ENCODE measurements around the gene MMRN1. TPM values are rescaled to one million over a fixed set of nuclear protein-coding genes. Genes with fewer than 3 reads are reported as not detected.

Gene MMRN1
- total RNA-seq, 1 donor from 2014 or later = under 0.01 TPM

DNA sequence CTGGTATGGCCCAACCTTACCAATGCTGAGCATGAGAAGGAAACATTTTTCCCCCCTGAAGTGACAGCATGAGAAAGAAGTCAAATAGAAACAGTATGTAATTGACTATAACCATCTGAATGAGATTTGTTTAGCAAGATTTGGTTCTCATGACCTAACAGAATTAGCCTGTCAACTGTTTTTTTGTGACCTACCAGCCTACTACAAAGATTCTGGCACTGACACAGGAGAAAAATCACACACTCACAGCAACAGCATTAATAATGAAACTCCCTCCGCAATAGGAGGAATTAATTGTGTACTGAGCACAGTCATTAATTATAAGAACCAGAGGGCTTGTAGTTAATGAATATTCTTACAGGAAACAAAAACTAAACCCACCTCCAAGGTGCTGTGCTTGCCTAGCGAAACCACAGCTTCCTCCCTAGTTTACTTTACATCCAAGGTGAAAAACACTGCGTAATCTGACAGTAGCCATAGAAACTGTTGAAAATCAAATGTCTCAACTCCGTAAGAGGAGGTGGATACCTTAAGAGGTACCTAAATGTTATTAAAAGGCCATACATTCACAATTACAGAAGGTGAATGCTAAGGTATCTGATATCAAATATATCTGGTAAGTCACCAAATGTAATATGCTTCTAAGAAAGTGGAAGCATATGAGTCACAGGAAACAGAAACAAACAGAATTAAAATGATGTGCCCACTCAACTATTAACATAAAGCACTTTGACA lies 34.9 kb downstream of the MMRN1 start:
- FAIRE-seq = no peak
- Histone ChIP-seq H3K36me3 (ENCODE audit: control insufficient read depth, insufficient read depth, low read length) (no peaks in the 10 kb centered on the region), H3K4me3 (ENCODE audit: low read depth, low read length) (no peak overlapping the region), H3K27me3 (ENCODE audit: control insufficient read depth, insufficient read depth, low read length) (no peaks in the 10 kb centered on the region)
- DNase-seq (ENCODE audit: low read depth) = peak; percentile 54
- no peak for TF ChIP-seq CTCF (IDR thresholded peaks at IDR 0.05; ENCODE audit: insufficient read depth, low read length, severe bottlenecking)

DNA sequence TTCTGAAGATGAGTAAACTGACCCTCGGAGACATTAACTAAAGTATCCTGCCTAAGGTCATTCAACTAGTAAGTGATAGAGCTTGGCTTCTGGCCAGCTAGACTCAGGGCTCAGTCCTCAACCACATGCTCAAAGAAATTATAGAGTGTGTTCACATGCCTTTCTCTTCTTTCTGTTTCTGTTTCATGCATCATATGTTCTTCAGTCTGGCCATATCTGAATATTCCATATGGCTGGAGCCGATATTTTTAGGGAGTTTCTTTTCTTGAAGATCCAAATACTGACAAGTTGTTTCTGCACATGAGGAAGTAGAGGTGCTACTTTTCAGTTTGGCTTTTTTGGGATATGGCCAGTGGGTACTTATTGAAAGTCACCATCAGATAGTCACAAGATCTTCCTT lies 44.9 kb downstream of the MMRN1 start:
- no peaks in the 10 kb centered on the region for H3K36me3 ChIP-seq (ENCODE audit: control insufficient read depth, insufficient read depth, low read length)
- H3K27me3 ChIP-seq (ENCODE audit: control insufficient read depth, insufficient read depth, low read length) = no peaks in the 10 kb centered on the region
- no peak for FAIRE-seq
- no peak for TF ChIP-seq CTCF (IDR thresholded peaks at IDR 0.05; ENCODE audit: insufficient read depth, low read length, severe bottlenecking)
- no peak overlapping the region for H3K4me3 ChIP-seq (ENCODE audit: low read depth, low read length)
- no peak for DNase-seq (ENCODE audit: low read depth)

DNA sequence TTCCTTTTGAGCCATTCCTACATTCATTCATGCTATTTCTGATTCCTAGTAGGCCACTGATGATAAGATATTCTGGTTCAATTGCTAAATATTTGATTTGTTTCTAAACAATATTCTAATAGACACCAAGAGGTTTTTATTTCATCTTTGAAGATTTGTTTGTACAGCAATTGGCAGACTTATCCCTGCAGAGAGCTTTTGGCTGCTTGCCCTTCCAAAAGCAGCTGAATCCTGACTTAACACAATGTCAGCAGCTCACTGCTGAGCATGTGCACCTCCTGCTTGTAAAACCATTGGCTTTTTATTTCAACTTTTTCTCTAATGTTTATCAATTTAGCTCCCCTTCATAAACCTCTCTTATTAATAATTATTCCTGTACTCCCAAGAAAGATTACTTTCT lies 45.3 kb downstream of the MMRN1 start:
- H3K27me3 ChIP-seq (ENCODE audit: control insufficient read depth, insufficient read depth, low read length) = no peaks in the 10 kb centered on the region
- no peak for FAIRE-seq
- H3K36me3 ChIP-seq (ENCODE audit: control insufficient read depth, insufficient read depth, low read length) = no peaks in the 10 kb centered on the region

GRCh38 chr4:89942811-89943210 lies 48.2 kb downstream of the MMRN1 start:
- H3K36me3 ChIP-seq (ENCODE audit: control insufficient read depth, insufficient read depth, low read length) = no peaks in the 10 kb centered on the region
- TF ChIP-seq CTCF (IDR thresholded peaks at IDR 0.05; ENCODE audit: insufficient read depth, low read length, severe bottlenecking) = no peak
- no peak overlapping the region for H3K4me3 ChIP-seq (ENCODE audit: low read depth, low read length)
- DNase-seq (ENCODE audit: low read depth) (no peak), FAIRE-seq (no peak)
- H3K27me3 ChIP-seq (ENCODE audit: control insufficient read depth, insufficient read depth, low read length) = no peaks in the 10 kb centered on the region

More for the DNA sequence above, 45.3 kb downstream of the MMRN1 start:
- no peak for TF ChIP-seq CTCF (IDR thresholded peaks at IDR 0.05; ENCODE audit: insufficient read depth, low read length, severe bottlenecking)
- no peak for DNase-seq (ENCODE audit: low read depth)
- H3K4me3 ChIP-seq (ENCODE audit: low read depth, low read length) = no peak overlapping the region

- Histone ChIP-seq H3K27me3 (ENCODE audit: control insufficient read depth, insufficient read depth, low read length) (no peaks in the 10 kb centered on the region), H3K4me3 (ENCODE audit: low read depth, low read length) (no peak overlapping the region), H3K36me3 (ENCODE audit: control insufficient read depth, insufficient read depth, low read length) (no peaks in the 10 kb centered on the region)
- FAIRE-seq = no peak
- TF ChIP-seq CTCF (IDR thresholded peaks at IDR 0.05; ENCODE audit: insufficient read depth, low read length, severe bottlenecking) = peak; percentile 20
- DNase-seq (ENCODE audit: low read depth) = peak; percentile 24
Observed at GRCh38 chr4:89949782-89950387, 55.2 kb downstream of the MMRN1 start.
